ENCODE measurements around the gene GCNA. TPM values are rescaled to one million over a fixed set of nuclear protein-coding genes. Genes with fewer than 3 reads are reported as not detected.
A peak's percentile ranks its signal among the peaks of the same experiment; 100 is the strongest.

GCNA gene
- total RNA-seq, 1 donor from 2014 or later, result 4.6 TPM

DNA sequence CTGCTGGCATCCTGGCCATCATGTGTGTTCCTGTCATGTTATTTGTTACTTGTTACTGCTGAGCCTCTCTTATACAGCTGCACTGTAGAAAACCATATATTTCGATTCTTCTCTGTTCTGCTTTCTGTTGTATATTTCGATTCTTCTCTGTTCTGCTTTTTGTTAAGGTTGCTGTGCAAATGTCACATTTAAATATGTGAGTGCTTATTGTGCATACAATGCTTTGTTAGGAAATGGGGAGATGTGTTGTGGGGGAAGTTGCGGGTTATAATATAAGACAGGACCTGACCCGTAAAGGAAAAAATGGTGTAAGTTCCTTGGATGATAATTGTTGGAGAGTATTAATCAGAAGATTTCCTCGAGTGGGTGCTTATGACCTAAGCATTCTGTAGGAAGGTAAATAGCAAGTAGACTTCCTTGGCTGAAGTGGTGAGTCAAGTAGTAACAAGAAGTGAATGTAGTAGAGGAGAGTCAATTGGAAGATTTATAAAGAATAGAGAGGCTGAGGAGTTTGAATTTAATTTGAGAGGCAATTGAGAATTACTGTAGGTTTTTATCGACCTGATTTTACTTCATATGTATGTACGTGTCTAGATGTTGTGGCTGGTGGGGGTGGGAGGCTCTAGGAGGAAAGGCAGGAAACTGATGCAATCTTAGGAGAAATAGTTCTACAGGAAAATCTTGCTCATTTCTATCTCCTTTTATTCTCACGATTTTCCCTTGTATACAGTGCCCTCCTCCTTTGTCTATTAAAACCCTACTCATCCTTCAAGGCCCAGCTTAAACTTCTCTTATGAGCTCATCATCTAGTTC, 36.8 kb upstream of the GCNA start:
- H3K27ac Mint-ChIP-seq (ENCODE audit: unreplicated experiment), result peak overlapping the region; percentile 84
- DNase-seq (ENCODE audit: extremely low spot score, unreplicated experiment), result no peak
- TF ChIP-seq, protein P1, sequence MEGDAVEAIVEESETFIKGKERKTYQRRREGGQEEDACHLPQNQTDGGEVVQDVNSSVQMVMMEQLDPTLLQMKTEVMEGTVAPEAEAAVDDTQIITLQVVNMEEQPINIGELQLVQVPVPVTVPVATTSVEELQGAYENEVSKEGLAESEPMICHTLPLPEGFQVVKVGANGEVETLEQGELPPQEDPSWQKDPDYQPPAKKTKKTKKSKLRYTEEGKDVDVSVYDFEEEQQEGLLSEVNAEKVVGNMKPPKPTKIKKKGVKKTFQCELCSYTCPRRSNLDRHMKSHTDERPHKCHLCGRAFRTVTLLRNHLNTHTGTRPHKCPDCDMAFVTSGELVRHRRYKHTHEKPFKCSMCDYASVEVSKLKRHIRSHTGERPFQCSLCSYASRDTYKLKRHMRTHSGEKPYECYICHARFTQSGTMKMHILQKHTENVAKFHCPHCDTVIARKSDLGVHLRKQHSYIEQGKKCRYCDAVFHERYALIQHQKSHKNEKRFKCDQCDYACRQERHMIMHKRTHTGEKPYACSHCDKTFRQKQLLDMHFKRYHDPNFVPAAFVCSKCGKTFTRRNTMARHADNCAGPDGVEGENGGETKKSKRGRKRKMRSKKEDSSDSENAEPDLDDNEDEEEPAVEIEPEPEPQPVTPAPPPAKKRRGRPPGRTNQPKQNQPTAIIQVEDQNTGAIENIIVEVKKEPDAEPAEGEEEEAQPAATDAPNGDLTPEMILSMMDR (IDR thresholded peaks at IDR 0.05), result no peak

DNA sequence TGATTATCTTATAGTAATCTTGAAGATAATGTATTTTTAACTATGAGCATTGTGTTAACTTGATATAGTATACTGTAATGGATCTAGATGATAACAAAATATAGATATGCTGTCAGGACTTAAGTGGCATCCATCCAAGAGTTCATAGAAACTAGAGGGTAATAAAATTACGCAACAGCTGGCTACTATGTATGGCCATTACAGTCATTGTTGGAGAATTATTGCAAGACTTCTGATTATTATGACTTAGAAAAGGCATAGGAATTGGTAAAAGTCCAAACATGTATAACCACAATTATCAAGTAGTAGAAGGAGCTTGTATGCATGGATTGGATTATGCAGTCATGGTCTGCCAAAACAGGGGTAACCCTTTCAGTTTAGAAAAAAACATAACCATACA, 35.8 kb upstream of the GCNA start:
- TF ChIP-seq, protein P1 (IDR thresholded peaks at IDR 0.05), result no peak
- peaks cover 62% of the 10 kb centered on the region for H3K4me1 Mint-ChIP-seq (ENCODE audit: unreplicated experiment)
- peak overlapping the region; percentile 84 for H3K27ac Mint-ChIP-seq (ENCODE audit: unreplicated experiment)
- no peak for DNase-seq (ENCODE audit: extremely low spot score, unreplicated experiment)
- H3K9me3 Mint-ChIP-seq (ENCODE audit: unreplicated experiment), result no peaks in the 10 kb centered on the region
- H3K4me3 Mint-ChIP-seq (ENCODE audit: unreplicated experiment), result no peak overlapping the region
- H3K36me3 Mint-ChIP-seq (ENCODE audit: unreplicated experiment), result peaks cover 18% of the 10 kb centered on the region
- H3K27me3 Mint-ChIP-seq (ENCODE audit: unreplicated experiment), result no peaks in the 10 kb centered on the region

More for the DNA sequence above, 36.8 kb upstream of the GCNA start:
- Mint-ChIP-seq H3K4me1 (ENCODE audit: unreplicated experiment) (peaks cover 70% of the 10 kb centered on the region), H3K4me3 (ENCODE audit: unreplicated experiment) (peak overlapping the region; percentile 39), H3K9me3 (ENCODE audit: unreplicated experiment) (no peaks in the 10 kb centered on the region), H3K27me3 (ENCODE audit: unreplicated experiment) (no peaks in the 10 kb centered on the region), H3K36me3 (ENCODE audit: unreplicated experiment) (peaks cover 12% of the 10 kb centered on the region)

DNA sequence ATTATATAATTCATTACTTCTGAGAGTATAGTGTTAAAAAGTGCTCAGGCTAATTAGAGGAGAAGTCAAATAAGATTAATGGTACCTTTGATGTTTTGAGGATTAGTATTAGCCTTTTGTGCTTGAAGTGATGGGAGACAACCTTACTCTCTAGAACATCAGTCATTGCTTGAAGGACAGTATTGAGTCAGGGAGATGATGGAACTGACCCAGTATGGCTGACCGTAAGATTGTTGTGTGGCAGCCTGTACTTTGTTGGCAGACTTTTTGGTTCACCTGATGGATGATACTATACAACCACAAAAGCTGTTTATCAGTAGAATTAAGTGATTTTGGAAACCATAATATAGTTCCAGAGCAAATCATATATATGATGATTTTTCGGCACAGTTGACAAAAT, 35.4 kb upstream of the GCNA start:
- Mint-ChIP-seq H3K4me3 (ENCODE audit: unreplicated experiment) (no peak overlapping the region), H3K36me3 (ENCODE audit: unreplicated experiment) (peaks cover 19% of the 10 kb centered on the region), H3K4me1 (ENCODE audit: unreplicated experiment) (peaks cover 58% of the 10 kb centered on the region), H3K27ac (ENCODE audit: unreplicated experiment) (peak overlapping the region; percentile 84), H3K27me3 (ENCODE audit: unreplicated experiment) (no peaks in the 10 kb centered on the region), H3K9me3 (ENCODE audit: unreplicated experiment) (no peaks in the 10 kb centered on the region)
- DNase-seq (ENCODE audit: extremely low spot score, unreplicated experiment), result no peak
- TF ChIP-seq, protein P1 (IDR thresholded peaks at IDR 0.05), result no peak

DNA sequence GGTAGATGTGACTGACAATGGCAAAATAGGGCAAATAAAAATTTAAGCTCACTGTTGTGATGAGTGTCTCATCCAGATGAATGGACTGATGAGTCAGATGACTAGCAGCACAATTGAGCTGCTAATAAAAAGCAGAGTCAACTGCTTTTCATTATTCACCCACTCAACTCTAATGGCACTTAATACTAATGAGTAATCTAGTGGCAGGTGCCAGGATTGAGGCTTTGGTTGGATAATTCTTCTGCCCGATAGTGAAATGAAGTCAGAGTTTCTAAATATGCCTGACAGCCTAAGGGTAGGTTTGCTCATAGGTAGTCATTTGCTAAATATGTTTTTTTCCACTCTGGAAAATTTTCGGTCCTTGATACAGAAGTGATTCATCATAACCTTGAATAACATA, 34.9 kb upstream of the GCNA start:
- Mint-ChIP-seq H3K27ac (ENCODE audit: unreplicated experiment) (peak overlapping the region; percentile 84), H3K27me3 (ENCODE audit: unreplicated experiment) (no peaks in the 10 kb centered on the region), H3K4me1 (ENCODE audit: unreplicated experiment) (peaks cover 54% of the 10 kb centered on the region), H3K36me3 (ENCODE audit: unreplicated experiment) (peaks cover 23% of the 10 kb centered on the region), H3K4me3 (ENCODE audit: unreplicated experiment) (no peak overlapping the region), H3K9me3 (ENCODE audit: unreplicated experiment) (no peaks in the 10 kb centered on the region)
- TF ChIP-seq, protein P1 (IDR thresholded peaks at IDR 0.05), result no peak
- DNase-seq (ENCODE audit: extremely low spot score, unreplicated experiment), result no peak

DNA sequence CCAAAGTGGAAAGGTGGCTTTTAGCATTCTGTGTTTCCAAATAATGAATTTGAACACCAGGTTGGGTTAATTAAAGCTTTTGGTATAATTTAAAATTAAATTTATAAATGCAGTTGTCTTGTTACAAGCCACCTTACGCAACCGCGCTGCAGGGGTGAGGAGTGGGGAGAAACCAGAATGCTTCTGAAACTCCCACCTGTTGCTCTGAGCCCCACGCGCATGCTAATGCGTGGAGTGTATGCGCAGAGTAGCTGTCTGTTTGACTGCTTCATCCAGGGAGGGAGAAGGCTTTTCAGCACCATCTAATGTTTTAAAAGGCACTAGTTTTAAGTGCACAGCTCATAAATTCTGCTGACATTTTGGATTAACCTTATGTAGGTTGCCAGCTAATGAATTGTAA, 32.9 kb upstream of the GCNA start:
- no peak overlapping the region for H3K27ac Mint-ChIP-seq (ENCODE audit: unreplicated experiment)
- TF ChIP-seq, protein P1 (IDR thresholded peaks at IDR 0.05), result no peak
- H3K4me1 Mint-ChIP-seq (ENCODE audit: unreplicated experiment), result peaks cover 35% of the 10 kb centered on the region
- H3K36me3 Mint-ChIP-seq (ENCODE audit: unreplicated experiment), result peaks cover 18% of the 10 kb centered on the region
- no peaks in the 10 kb centered on the region for H3K9me3 Mint-ChIP-seq (ENCODE audit: unreplicated experiment)
- H3K27me3 Mint-ChIP-seq (ENCODE audit: unreplicated experiment), result no peaks in the 10 kb centered on the region
- no peak overlapping the region for H3K4me3 Mint-ChIP-seq (ENCODE audit: unreplicated experiment)
- no peak for DNase-seq (ENCODE audit: extremely low spot score, unreplicated experiment)

All from osteocyte (in vitro differentiated cells).